Measurements from ENCODE around the gene ZHX3. TPM values are rescaled to one million over a fixed set of nuclear protein-coding genes. Genes with fewer than 3 reads are reported as not detected.
A peak's percentile ranks its signal among the peaks of the same experiment; 100 is the strongest.

The ZHX3 gene
- total and polyA plus RNA-seq, 2 of the 13 experiments (the other 11 are each of a cell fraction or from before 2014, with no cell fraction given) = 8.4 to 11.7 TPM

GRCh38 chr20:41339957-41340326 is 22.4 kb upstream of the ZHX3 start (continued):
- TF ChIP-seq ZNF713 (CRISPR knock-in tag; IDR thresholded peaks at IDR 0.05) (0 out of 2 replicates have a peak, but pooled peaks have one; percentile 88), SNRNP70 (IDR thresholded peaks at IDR 0.05; ENCODE audit: low read depth, low read length) (no peak), GMEB2 (CRISPR knock-in tag; IDR thresholded peaks at IDR 0.05; ENCODE audit: low read depth) (0 out of 2 replicates have a peak, but pooled peaks have one; percentile 15), POGZ (CRISPR knock-in tag; IDR thresholded peaks at IDR 0.05) (peak; percentile 63; the same call in 1 of the 2 replicates), HMGXB4 (CRISPR knock-in tag; IDR thresholded peaks at IDR 0.05; ENCODE audit: borderline replicate concordance in 1 of 2, low read depth in 1 of 2) (peak; percentile 80 to 95), ZNF263 (CRISPR knock-in tag; IDR thresholded peaks at IDR 0.05) (no peak), HBP1 (CRISPR knock-in tag; IDR thresholded peaks at IDR 0.05; ENCODE audit: low read depth) (0 out of 2 replicates have a peak, but pooled peaks have one; percentile 53), ATRX (CRISPR knock-in tag; IDR thresholded peaks at IDR 0.05; ENCODE audit: borderline replicate concordance) (no peak), ZNF644 (CRISPR knock-in tag; IDR thresholded peaks at IDR 0.05; ENCODE audit: low read depth) (no peak), ZNF607 (CRISPR knock-in tag; IDR thresholded peaks at IDR 0.05; ENCODE audit: borderline replicate concordance) (peak; percentile 92; the same call in 1 of the 2 replicates), ZNF318 (CRISPR knock-in tag; IDR thresholded peaks at IDR 0.05) (no peak), CREB3 (CRISPR knock-in tag; IDR thresholded peaks at IDR 0.05) (no peak), ZNF44 (CRISPR knock-in tag; IDR thresholded peaks at IDR 0.05) (0 out of 2 replicates have a peak, but pooled peaks have one; percentile 46), LCORL (IDR thresholded peaks at IDR 0.05) (no peak), LCORL (CRISPR knock-in tag; IDR thresholded peaks at IDR 0.05) (peak; percentile 92), RORA (CRISPR knock-in tag; IDR thresholded peaks at IDR 0.05) (no peak)
